ENCODE data around the gene NODAL. TPM values are rescaled to one million over a fixed set of nuclear protein-coding genes. Genes with fewer than 3 reads are reported as not detected.
A peak's percentile ranks its signal among the peaks of the same experiment; 100 is the strongest.

NODAL gene
- total RNA-seq, 4 donors from 2014 or later, result not detected

DNA sequence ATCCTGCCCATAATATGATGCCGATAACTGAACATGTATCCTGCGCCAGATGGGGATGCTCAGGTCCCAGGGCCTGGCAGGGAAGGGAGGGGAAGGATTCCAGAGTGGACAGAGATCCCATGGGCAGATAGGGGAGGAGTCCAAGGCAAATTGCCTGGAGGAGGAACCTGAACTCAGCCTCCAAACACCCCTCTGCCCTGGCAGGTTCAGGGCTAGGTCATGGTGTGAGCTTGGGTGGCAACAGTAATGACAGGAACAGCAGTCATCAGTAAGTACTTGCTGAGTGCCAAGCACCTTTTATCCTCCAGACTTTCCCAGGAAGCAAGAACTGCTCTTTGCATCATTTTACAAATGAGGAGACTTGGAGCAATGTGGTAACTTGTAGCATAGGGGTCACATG is 33.3 kb upstream of the NODAL start:
- WGBS, 2 donors, result 87 to 96% methylated on average over 2 of the region's 2 CpGs
- peaks cover 19 to 71% (median 32%) of the 10 kb centered on the region in 3 donors for H3K4me1 ChIP-seq
- intact Hi-C loops (cut with DNase I), result no loop called here

DNA sequence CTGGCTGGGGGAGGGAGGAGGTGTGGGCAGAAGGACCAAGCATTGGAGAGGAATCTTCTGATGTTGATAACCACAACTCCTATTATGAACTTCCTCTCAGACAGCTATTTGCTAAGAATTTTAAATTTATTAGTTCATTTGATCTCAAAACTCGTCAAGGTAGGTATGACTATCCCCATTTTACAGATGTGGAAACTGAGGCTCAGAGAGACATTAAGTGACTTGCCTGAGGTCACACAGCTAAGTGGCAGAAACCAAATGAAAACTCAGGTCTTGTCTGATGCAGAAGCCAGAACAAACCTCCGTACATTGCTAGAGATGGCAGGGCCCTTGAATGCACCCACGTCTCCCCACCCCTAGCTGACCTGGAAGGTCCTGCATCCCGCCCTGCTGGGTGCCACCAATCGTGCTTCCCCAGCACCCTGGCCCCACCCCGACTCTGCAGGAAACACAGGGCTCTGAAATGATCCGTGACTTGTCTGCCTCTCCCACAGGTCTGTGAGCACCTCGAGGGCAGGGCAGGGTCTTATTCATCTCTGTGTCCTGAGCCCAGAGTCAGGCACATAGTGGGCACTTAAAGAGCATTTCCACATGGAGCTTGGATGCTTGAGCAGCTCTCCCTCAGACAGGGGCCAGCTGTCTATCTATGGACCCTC is 31.4 kb upstream of the NODAL start:
- H3K36me3 ChIP-seq, result no peaks in the 10 kb centered on the region
- peaks cover 7 to 52% (median 19%) of the 10 kb centered on the region in 3 donors for H3K4me1 ChIP-seq
- H3K9me3 ChIP-seq, result no peaks in the 10 kb centered on the region
- H3K4me3 ChIP-seq, result no peak overlapping the region
- H3K27me3 ChIP-seq, result peaks cover 0 to 6% (median 0%) of the 10 kb centered on the region in 4 donors
- no peak for DNase-seq
- TF ChIP-seq, protein P1, sequence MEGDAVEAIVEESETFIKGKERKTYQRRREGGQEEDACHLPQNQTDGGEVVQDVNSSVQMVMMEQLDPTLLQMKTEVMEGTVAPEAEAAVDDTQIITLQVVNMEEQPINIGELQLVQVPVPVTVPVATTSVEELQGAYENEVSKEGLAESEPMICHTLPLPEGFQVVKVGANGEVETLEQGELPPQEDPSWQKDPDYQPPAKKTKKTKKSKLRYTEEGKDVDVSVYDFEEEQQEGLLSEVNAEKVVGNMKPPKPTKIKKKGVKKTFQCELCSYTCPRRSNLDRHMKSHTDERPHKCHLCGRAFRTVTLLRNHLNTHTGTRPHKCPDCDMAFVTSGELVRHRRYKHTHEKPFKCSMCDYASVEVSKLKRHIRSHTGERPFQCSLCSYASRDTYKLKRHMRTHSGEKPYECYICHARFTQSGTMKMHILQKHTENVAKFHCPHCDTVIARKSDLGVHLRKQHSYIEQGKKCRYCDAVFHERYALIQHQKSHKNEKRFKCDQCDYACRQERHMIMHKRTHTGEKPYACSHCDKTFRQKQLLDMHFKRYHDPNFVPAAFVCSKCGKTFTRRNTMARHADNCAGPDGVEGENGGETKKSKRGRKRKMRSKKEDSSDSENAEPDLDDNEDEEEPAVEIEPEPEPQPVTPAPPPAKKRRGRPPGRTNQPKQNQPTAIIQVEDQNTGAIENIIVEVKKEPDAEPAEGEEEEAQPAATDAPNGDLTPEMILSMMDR (IDR thresholded peaks at IDR 0.05), result no peak
- TF ChIP-seq POLR2A (IDR thresholded peaks at IDR 0.05), result no peak
- H3K27ac ChIP-seq, result no peak overlapping the region
- intact Hi-C loops (cut with DNase I), result no loop called here
- WGBS, 2 donors, result 48 to 65% methylated on average over 6 to 8 of the region's 8 CpGs

More for the DNA sequence above, 33.3 kb upstream of the NODAL start:
- Histone ChIP-seq H3K4me3 (no peak overlapping the region), H3K27ac (peak overlapping the region in 2 of 4 donors; percentile 20 to 59), H3K36me3 (no peaks in the 10 kb centered on the region), H3K9me3 (no peaks in the 10 kb centered on the region), H3K27me3 (peaks cover 0 to 14% (median 0%) of the 10 kb centered on the region in 4 donors)
- no peak for DNase-seq
- TF ChIP-seq POLR2A (IDR thresholded peaks at IDR 0.05), result no peak

DNA sequence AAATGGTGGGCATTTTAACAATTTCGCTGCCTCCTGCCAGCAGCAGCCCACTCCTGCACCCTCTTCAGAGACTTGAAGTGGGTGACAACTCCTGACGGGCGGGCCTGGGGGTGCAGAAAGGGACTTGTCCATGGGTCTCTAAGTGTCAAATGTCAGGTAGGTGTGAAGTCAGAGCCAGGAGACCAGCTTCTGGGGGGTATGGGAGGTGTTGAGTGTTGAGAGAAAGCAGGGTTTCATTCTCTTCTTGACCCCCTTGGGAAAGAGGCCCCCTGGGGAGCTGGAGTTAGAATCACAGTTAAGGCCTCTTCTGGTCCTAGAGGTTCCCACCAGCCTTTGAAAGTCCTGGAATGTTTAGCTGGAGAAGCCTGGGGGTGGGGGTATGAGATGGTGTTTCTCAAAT is 25.5 kb upstream of the NODAL start:
- DNase-seq, result no peak
- H3K9me3 ChIP-seq, result no peaks in the 10 kb centered on the region
- no peak overlapping the region for H3K4me3 ChIP-seq
- intact Hi-C loops (cut with DNase I), result no loop called here
- TF ChIP-seq POLR2A (IDR thresholded peaks at IDR 0.05), result no peak
- TF ChIP-seq, protein P1 (IDR thresholded peaks at IDR 0.05), result no peak
- no peak overlapping the region for H3K27ac ChIP-seq
- 100% methylated on average over 2 of the region's 3 CpGs; no CpG with 5 or more reads in 1 of the 2 donors for WGBS, 2 donors
- H3K36me3 ChIP-seq, result no peaks in the 10 kb centered on the region
- H3K27me3 ChIP-seq, result peaks cover 0 to 13% (median 0%) of the 10 kb centered on the region in 4 donors
- peaks cover 10 to 17% (median 16%) of the 10 kb centered on the region in 3 donors for H3K4me1 ChIP-seq

DNA sequence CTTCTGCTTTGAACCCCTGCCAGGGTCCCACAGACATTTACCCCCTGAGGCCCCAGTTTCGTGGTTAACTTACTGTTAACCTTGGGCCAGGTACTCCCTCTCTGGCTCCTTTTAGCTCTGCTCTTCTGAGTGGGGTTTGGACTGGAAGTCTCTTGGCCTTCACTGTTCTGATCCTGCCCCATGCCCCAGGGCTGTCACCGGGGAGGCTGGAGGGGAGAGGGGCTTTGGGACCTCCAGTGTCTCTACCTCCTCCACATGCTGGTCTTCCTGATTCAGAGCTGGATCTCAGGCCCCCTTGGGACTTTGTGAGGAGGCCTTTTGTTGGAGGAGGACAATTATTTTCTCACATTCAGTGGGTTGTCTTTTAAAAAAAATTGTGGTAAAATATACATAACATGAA is 24.4 kb upstream of the NODAL start:
- no peak overlapping the region for H3K27ac ChIP-seq
- no peaks in the 10 kb centered on the region for H3K36me3 ChIP-seq
- peaks cover 15 to 25% (median 23%) of the 10 kb centered on the region in 3 donors for H3K4me1 ChIP-seq
- 73 to 82% methylated on average over 2 of the region's 2 CpGs for WGBS, 2 donors
- no peak overlapping the region for H3K4me3 ChIP-seq
- TF ChIP-seq, protein P1 (IDR thresholded peaks at IDR 0.05), result no peak
- no peak for TF ChIP-seq POLR2A (IDR thresholded peaks at IDR 0.05)
- peaks cover 0 to 13% (median 0%) of the 10 kb centered on the region in 4 donors for H3K27me3 ChIP-seq
- DNase-seq, result no peak
- H3K9me3 ChIP-seq, result no peaks in the 10 kb centered on the region
- intact Hi-C loops (cut with DNase I), result no loop called here

DNA sequence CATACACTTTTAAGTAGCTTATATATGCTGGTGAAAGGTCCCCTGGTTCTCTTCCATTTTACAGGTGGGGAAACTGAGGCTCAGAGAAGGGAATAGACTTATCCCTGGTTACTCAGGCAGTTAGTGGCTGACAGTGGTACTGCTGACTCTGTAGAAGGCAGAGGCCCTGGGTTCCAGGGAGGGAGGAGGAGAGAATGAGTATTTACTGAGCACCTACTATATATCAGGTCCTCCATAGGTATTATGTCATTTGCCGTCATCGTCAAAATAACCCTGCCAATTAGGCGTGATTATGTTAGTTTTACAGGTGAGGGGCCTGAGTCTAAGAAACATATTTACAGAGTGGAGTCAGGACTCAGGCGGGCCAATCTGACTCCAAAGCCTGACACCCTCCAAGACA is 23.8 kb upstream of the NODAL start:
- 92 to 96% methylated on average over 3 of the region's 4 CpGs for WGBS, 2 donors

More for the DNA sequence above, 23.8 kb upstream of the NODAL start:
- H3K4me3 ChIP-seq, result no peak overlapping the region
- TF ChIP-seq, protein P1 (IDR thresholded peaks at IDR 0.05), result no peak
- TF ChIP-seq POLR2A (IDR thresholded peaks at IDR 0.05), result no peak
- peaks cover 15 to 25% (median 23%) of the 10 kb centered on the region in 3 donors for H3K4me1 ChIP-seq
- no peak overlapping the region for H3K27ac ChIP-seq
- no peaks in the 10 kb centered on the region for H3K36me3 ChIP-seq
- intact Hi-C loops (cut with DNase I), result no loop called here
- no peak for DNase-seq
- no peaks in the 10 kb centered on the region for H3K9me3 ChIP-seq
- H3K27me3 ChIP-seq, result peaks cover 0 to 13% (median 0%) of the 10 kb centered on the region in 4 donors
